Measurements from ENCODE around the gene ZNF384.
A peak's percentile ranks its signal among the peaks of the same experiment; 100 is the strongest.
"Not testable (repeated sequence)": the region's sequence is repeated elsewhere in the genome, so short reads cannot be mapped to it uniquely, and the experiment has no call there.

The ZNF384 gene

DNA sequence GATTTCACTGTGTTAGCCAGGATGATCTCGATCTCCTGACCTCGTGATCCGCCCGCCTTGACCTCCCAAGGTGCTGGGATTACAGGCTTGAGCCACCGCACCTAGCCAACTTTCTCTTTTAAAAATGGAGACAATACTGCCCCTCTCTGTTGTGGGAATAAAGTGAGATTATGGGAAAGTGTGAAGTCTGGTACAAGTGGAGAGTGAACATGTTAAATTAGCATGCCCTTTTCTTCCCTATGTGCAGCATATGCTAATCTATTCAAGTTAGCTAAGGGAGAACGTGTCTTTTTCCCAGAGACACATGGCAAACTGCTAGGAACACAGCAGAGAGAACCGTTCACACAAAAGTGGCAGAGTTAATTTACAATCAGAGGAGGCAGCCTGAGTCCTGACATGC is 36.2 kb upstream of the ZNF384 start:
- H3K4me3 ChIP-seq (ENCODE audit: low read depth, low read length): no peak overlapping the region
- no peak for DNase-seq (ENCODE audit: low read depth)
- TF ChIP-seq, protein P1, sequence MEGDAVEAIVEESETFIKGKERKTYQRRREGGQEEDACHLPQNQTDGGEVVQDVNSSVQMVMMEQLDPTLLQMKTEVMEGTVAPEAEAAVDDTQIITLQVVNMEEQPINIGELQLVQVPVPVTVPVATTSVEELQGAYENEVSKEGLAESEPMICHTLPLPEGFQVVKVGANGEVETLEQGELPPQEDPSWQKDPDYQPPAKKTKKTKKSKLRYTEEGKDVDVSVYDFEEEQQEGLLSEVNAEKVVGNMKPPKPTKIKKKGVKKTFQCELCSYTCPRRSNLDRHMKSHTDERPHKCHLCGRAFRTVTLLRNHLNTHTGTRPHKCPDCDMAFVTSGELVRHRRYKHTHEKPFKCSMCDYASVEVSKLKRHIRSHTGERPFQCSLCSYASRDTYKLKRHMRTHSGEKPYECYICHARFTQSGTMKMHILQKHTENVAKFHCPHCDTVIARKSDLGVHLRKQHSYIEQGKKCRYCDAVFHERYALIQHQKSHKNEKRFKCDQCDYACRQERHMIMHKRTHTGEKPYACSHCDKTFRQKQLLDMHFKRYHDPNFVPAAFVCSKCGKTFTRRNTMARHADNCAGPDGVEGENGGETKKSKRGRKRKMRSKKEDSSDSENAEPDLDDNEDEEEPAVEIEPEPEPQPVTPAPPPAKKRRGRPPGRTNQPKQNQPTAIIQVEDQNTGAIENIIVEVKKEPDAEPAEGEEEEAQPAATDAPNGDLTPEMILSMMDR (conservative IDR thresholded peaks at IDR 0.05; ENCODE audit: low read depth, low read length): no peak

DNA sequence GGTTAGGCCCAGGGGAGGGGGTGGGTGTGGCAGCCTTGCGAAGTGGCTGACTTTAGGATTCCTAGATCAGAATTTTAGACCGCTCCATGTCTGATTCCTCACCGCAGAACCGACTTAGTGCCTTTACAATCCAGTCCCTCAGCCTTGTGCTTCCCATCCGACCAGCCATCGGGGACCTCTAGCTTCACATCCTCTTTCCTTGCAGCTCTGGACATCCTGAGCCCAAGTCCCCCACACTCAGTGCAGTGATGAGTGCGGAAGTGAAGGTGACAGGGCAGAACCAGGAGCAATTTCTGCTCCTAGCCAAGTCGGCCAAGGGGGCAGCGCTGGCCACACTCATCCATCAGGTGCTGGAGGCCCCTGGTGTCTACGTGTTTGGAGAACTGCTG is 35.2 kb upstream of the ZNF384 start:
- H3K4me3 ChIP-seq (ENCODE audit: low read depth, low read length): peak overlapping the region; percentile 81
- DNase-seq (ENCODE audit: low read depth): no peak
- TF ChIP-seq, protein P1 (conservative IDR thresholded peaks at IDR 0.05; ENCODE audit: low read depth, low read length): no peak

DNA sequence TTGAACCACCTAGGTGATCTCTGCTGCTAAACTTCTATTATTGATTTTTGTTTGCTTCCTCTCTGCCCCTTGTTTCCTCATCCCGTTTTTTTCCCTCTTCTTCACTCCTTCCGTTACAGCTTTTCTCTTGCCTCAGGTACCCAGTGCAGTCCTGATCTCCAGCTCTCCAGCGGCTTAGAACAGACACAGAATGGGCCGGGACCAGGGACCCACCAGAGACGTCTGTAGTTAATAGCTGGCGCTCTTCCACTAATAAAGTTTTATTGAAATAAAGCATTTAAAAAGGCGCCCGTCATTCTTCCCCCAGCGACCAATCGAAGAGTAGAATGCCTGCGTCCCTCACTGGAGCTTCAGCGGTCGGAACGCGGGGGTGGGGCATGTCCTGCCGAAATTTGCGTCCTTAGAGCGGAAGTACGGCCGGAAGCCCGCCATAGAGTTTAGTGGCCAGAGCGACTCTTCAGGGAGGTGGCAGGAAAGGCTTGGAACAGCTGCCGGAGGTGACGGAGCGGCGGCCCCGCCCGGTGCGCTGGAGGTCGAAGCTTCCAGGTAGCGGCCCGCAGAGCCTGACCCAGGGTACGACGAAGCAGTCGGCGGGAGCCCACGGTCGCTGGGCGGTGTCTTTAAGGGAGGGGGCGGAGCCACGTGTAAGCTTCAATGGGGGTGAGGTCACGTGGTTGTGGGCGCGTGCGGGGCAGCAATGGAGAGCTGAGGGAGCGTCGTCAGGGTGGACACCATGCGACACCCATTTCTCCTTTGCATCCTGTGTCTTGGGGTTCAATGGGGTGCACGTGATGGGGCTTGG is 34.6 kb upstream of the ZNF384 start, which contains the start of gene COPS7A:
Gene COPS7A, plus strand, starts transcription at position 440 of the 802 bp plus-strand sequence. CDS start 611 bp downstream, outside the sequence.
- peak within 1 kb of the TSS; percentile 81 for H3K4me3 ChIP-seq (ENCODE audit: low read depth, low read length)
- DNase-seq (ENCODE audit: low read depth): peak; percentile 99
- TF ChIP-seq, protein P1 (conservative IDR thresholded peaks at IDR 0.05; ENCODE audit: low read depth, low read length): no peak

DNA sequence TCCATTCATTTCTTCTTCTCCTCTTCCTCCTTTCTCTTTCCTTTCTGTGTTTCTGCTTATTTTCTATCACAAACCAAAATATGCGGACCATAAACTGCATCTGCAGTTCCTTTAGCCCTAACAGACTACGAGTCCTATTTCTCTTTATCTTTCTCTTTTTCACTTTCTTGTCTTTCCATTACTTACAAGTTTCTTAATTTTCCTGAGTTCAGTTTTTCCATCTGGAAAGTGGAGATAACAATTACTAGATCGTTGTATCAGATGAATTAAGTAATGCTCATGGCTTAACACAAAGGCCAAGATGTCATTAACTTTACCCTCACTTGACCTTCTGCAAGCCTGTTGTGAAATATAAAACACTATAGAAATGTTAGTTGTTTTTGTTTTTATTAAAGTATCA is 33.7 kb upstream of the ZNF384 start:
- no peak overlapping the region for H3K4me3 ChIP-seq (ENCODE audit: low read depth, low read length)
- TF ChIP-seq, protein P1 (conservative IDR thresholded peaks at IDR 0.05; ENCODE audit: low read depth, low read length): no peak
- DNase-seq (ENCODE audit: low read depth): no peak

DNA sequence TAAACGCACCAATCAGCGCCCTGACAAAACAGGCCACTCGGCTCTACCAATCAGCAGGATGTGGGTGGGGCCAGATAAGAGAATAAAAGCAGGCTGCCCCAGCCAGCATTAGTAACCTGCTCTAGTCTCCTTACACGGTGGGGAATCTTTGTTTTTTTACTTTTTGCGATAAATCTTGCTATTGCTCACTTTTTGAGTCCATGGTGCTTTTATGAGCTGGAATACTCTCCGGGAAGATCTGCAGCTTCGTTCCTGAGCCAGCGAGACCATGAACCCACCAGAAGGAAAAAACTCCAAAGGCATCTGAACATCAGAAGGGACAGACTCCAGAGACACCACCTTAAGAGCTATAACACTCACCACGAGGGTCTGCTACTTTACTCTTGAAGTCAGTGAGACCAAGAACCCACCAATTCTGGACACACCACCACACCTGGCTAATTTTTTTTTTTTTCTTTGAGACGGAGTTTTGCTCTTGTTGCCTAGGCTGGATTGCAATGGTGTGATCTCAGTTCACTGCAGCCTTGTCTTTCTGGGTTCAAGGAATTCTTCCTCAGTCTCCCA is 27.8 kb upstream of the ZNF384 start:
- DNase-seq (ENCODE audit: low read depth): no peak
- H3K4me3 ChIP-seq (ENCODE audit: low read depth, low read length): no peak overlapping the region
- TF ChIP-seq, protein P1 (conservative IDR thresholded peaks at IDR 0.05; ENCODE audit: low read depth, low read length): no peak

DNA sequence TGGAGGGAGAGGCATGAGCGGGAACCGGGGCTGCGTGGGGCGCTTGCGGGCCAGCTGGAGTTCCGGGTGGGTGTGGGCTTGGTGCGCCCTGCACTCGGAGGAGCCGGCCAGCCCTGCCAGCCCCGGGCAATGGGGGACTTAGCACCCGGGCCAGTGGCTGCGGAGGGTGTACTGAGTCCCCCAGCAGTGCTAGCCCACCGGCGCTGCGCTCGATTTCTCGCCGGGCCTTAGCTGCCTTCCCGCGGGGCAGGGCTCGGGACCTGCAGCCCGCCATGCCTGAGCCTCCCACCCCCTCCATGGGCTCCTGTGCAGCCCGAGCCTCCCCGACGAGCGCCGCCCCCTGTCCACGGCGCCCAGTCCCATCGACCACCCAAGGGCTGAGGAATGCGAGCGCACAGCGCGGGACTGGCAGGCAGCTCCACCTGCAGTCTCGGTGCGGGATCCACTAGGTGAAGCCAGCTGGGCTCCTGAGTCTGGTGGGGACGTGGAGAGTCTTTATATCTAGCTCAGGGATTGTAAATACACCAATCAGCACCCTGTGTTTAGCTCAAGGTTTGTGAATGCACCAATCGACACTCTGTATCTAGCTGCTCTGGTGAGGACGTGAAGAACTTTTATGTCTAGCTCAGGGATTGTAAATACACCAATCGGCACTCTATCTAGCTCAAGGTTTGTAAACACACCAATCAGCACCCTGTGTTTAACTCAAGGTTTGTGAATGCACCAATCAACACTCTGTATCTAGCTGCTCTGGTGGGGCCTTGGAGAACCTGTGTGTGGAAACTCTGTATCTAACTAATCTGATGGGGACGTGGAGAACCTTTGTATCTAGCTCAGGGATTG is 27.1 kb upstream of the ZNF384 start:
- H3K4me3 ChIP-seq (ENCODE audit: low read depth, low read length); DNase-seq (ENCODE audit: low read depth): not testable (repeated sequence)

DNA sequence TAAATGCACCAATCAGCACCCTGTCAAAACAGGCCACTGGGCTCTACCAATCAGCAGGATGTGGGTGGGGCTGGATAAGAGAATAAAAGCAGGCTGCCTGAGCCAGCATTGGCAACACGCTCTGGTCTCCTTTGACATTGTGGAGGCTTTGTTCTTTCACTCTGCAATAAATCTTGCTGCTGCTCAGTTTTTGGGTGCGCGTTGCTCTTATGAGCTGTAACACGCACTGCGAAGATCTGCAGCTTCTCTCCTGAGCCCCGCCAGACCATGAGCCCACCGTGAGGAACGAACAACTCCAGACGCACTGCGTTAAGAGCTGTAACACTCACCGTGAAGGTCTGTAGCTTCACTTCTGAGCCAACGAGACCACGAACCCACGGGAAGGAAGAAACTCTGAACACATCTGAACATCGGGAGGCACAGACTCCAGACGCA is 19.8 kb upstream of the ZNF384 start:
- no peak overlapping the region for H3K4me3 ChIP-seq (ENCODE audit: low read depth, low read length)
- DNase-seq (ENCODE audit: low read depth): no peak
- TF ChIP-seq, protein P1 (conservative IDR thresholded peaks at IDR 0.05; ENCODE audit: low read depth, low read length): no peak

DNA sequence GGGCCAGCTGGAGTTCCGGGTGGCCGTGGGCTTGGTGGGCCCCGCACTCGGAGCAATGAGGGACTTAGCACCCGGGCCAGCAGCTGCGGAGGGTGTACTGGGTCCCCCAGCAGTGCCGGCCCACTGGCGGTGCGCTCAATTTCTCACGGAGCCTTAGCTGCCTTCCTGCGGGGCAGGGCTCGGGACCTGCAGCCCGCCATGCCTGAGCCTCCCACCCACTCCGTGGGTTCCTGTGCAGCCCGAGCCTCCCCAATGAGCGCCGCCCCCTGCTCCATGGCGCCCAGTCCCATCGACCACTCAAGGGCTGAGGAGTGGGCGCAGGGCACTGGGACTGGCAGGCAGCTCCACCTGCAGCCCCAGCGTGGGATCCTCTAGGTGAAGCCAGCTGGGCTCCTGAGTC is 19.2 kb upstream of the ZNF384 start:
- not testable (repeated sequence) for DNase-seq (ENCODE audit: low read depth); H3K4me3 ChIP-seq (ENCODE audit: low read depth, low read length)
